Activated CD8-positive, alpha-beta memory T cell treated with anti-CD3 and anti-CD28 coated beads for 48 hours (primary cell): Measurements from ENCODE around the gene CBLC.

ENCODE experiments used
- DNase-seq, 3 experiments: peaks; one replicate each; pipeline ENCODE4 v3.0.0-alpha.2; 2020; ENCODE audit warnings: low read depth in 2 of 3, low spot score in 2 of 3

The CBLC gene

GRCh38 chr19:44777715-44778347 lies at the start of gene CBLC:
Gene CBLC, plus strand, starts transcription at chr19:44777890. Its CDS starts 42 bp downstream, at chr19:44777932.
- no peak for DNase-seq

DNA sequence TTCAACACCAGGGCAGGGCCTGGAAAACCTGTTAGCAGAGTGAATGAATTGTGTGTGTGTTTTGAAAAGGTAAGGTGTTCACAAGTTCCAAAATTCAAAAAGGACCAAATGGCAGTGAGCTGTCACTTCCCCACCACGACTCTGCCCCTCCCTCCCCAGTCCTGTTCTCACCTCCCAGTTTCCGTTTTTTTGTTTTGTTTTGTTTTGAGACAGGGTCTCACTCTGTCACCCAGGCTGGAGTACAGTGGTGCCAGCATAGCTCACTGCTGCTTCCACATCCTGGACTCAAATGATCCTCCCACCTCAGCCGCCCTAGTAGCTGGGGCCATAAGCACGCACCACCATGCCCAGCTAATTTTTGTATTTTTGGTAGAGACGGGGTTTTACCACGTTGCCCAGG lies 49.5 kb upstream of the CBLC start:
- no peak for DNase-seq

DNA sequence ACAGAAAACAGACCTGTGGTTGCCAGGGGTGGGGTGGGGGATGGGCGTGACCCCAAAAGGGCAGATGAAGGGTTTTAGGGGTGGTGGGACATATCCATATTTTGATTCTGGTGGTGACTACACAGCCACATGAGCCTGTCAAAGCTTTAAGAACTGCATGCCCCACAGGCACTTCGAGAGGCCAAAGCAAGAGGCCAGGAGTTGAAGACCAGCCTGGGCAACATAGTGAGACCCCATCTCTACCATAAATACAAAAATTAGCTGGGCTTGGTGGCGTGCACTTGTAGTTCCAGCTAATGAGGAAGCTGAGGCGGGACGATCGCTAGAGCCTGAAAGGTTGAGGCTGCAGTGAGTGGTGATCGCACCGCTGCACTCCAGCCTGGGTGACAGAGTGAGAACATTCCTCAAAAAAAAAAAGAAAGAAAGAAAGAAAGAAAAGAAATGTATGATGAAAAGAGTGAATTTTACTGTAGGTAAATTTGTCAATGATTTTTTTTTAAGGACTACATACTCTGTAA lies 48.1 kb upstream of the CBLC start:
- no peak for DNase-seq

DNA sequence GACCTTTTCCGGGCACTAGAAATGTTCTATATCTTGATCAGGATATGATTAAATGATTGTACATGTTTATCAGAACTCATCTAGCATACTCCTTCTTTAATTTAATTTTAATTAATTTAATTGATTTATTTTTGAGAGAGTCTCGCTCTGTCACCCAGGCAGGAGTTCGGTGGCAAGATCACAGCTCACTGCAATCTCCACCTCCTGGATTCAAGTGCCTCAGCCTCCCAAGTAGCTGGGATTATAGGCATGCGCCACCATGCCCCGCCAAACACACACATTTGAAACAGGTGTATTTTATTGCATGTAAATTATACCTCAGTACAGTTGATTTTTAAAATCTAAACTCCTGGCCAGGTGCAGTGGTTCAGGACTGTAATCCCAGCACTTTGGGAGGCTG lies 46.6 kb upstream of the CBLC start:
- DNase-seq = no peak

GRCh38 chr19:44731622-44732021 lies 46.1 kb upstream of the CBLC start:
- DNase-seq = no peak

- DNase-seq = no peak
These were observed 45.3 kb upstream of the CBLC start for GRCh38 chr19:44732235-44733014.

- DNase-seq = no peak
These were observed 43.3 kb upstream of the CBLC start for GRCh38 chr19:44734357-44734756.

GRCh38 chr19:44735011-44735410 lies 42.7 kb upstream of the CBLC start:
- no peak for DNase-seq

DNA sequence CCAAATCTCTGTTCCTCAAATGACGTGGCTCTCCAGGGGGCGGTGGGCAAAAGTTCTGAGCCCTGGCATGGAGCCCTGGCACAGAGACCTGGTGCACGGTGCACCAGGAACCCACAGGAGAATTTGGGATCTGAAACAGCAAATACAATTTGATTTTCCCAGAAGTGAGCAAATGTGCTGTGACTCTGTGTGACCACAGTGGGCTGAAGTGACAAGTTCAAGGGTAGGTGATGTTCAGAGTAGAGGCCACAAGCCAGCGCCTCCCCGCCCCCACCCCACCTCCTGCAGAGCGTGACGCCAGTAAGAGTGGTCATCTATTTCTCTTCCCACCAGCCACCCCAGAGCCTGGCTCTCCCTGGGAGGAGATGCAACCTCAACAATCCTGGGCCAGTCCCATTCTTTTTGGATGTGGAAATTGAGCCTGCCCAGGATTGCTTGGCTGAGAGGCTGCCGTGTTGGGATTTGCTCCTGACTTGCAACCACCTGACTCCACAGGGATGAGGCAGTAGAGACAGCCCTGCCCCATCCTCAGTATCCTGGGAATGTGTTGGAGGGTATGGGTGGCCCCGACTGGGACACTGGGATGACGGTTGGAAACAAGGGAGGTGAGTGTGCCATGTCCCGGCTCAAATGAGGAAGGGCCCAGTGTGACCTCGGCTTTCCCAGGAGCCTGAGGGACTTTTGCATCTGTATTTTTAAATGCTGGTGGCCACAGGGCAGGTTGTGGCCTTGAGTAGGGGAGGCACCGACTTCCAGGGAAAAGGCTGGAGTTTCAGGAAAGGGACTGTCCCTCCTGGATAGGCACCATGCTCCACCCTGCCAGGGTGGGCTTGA lies 40.2 kb upstream of the CBLC start:
- DNase-seq = no peak

- DNase-seq = no peak
These were observed 39.6 kb upstream of the CBLC start for GRCh38 chr19:44738136-44738535.

GRCh38 chr19:44738603-44739558 lies 38.8 kb upstream of the CBLC start:
- no peak for DNase-seq

GRCh38 chr19:44740351-44740824 lies 37.3 kb upstream of the CBLC start:
- DNase-seq = no peak

- DNase-seq = no peak
These were observed 36.4 kb upstream of the CBLC start for GRCh38 chr19:44741258-44741731.

DNA sequence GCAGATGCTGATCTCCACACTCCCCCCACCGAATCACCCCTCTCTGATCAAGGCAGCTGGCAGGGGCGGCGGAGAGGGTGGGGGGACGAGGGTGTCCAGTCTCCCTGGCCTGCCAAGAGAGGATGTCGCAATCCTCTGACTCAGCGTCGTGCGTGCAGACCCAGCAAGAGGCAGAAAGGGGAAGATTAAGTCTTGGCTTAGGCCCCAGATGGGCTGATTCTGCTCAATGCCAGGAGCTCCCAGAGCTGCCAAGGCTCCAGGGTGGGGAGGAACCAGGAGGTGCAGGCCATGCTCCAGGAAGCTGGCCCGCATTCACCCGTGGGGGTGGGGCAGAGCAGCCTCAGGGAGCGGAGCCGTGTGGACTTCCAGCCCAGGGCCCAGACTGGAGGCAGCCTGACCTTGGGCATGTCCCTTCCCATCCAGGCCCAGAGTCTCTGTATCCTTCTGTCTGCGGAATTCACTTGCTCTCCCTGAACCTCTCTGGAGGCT lies 35.8 kb upstream of the CBLC start:
- DNase-seq = no peak

DNA sequence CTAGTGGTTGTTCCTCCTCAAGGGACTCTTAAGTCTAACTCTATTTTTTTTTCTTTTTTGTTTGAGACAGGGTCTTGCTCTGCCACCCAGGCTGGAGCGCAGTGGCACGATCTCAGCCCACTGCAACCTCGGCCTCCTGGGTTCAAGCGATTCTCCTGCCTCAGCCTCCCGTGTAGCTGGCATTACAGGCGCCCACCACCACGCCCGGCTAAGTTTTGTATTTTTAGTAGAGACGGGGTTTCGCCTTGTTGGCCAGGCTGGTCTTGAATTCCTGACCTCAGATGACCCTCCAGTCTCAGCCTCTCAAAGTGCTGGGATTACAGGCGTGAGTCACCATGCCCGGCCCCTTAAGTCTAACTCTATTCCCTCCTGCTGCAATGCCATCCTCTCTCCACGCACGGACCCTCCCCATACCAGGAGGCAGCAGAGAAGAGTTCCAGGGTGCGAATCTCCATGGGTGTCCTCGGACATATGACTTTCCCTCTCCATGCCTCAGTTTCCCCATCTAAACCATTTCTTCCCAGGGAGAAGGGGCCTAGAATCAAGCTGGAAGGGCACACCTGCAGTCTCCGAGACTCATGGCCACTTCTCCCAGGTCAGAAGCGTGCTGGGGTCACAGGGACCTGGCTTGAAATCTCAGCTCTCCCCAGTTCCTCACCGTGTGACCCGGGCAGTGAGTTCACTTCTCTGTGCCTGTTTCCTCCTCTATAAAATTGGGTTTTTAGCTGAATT lies 35.2 kb upstream of the CBLC start:
- no peak for DNase-seq

DNA sequence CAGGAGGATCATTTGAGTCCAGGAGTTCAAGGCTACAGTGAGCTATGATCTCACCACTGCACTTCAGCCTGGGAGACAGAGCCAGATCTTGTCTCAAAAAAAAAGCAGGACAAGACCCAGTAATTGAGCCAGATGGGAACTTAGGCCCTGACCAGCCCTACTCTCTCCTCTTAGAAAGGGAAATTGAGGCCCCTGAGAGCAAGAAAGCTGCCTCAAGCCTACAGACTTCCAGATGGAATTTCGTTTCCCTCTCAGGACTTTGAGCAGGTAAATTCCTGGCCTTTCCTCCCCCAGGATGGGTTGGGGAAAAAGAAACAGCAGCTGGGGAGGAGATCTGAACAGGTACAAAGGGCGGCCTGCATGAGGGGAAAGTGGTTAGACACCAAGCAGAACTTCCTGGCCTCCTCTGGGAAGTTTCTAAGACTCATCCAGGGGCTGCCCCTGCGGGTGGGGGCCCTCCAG lies 32.8 kb upstream of the CBLC start:
- no peak for DNase-seq

- no peak for DNase-seq
These were observed 32.3 kb upstream of the CBLC start for GRCh38 chr19:44745341-44745831.

DNA sequence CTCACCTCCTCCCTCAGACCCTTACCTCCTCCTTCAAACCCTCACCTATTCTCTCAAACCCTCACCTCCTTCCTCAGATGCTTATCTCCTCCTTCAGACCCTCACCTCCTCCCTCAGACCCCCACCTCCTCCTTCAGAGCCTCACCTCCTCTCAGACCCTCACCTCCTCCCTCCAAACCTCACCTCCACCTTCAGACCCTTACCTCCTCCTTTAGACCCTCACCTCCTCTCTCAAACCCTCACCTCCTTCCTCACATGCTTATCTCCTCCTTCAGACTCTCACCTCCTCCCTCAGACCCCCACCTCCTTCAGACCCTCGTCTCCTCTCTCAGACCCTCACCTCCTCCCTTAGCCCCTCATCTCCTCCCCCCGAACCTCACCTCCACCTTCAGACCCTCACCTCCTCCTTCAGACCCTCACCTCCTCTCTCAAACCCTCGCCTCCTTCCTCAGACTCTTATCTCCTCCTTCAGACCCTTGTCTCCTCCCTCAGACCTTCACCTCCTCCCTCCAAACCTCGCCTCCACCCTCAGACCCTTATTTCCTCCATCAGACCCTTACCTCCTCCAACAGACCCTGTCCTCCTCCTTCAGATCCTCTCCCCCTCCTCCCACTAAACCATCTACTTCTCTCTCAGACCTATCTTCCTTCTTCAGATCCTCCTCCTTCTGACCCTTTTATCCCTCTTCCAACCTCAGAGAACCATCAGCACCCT lies 31.6 kb upstream of the CBLC start:
- DNase-seq = no peak

GRCh38 chr19:44746616-44746945 lies 31.1 kb upstream of the CBLC start:
- DNase-seq = no peak
